Islet of Langerhans (tissue), 1 donor: ENCODE results near the gene RNU6-1.

Experiments used
- FAIRE-seq: peaks from one replicate; lab custom pipeline; 2011; peaks lifted over from hg19 to GRCh38; lab: Jason Lieb, UNC

Gene RNU6-1

DNA sequence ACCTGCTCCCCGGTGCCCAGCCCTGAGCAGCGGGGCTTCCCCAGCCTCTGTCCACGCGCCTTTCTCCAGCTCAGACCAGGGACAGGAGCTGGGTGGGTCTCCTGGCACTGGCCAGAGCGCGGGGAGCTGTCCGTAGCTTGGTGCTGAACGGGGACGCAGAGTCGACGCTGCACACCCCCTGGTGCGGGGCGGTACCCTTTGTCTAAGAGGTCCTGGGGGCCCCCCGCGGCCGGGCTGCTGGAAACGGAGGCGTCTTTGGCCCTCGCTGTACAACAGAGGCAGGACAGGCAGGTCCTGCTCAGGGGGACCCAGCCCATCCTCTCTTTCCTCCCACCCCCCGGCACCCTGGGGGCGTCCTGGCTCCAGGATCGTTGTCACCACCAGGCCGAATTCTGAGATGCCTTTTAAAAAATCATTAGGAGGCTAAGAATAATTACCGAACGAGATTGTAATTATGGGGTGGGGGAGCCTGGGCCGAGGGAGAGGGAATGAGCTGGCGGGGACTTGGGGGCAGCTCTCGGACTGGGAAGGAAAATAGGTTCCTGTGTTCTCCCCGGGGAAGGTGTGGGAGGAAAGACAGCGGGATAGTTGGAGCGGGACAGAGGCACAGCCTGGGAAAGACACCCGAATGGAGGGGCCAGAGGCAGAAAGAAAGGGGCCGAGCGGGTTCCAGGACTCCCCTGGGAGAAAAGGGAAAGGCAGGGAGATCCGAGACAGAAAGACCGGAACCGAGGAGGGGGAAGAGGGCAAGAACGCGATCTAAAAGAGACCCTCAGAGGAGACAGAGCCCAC is 18.7 kb downstream of the RNU6-1 start:
- FAIRE-seq, result no peak

DNA sequence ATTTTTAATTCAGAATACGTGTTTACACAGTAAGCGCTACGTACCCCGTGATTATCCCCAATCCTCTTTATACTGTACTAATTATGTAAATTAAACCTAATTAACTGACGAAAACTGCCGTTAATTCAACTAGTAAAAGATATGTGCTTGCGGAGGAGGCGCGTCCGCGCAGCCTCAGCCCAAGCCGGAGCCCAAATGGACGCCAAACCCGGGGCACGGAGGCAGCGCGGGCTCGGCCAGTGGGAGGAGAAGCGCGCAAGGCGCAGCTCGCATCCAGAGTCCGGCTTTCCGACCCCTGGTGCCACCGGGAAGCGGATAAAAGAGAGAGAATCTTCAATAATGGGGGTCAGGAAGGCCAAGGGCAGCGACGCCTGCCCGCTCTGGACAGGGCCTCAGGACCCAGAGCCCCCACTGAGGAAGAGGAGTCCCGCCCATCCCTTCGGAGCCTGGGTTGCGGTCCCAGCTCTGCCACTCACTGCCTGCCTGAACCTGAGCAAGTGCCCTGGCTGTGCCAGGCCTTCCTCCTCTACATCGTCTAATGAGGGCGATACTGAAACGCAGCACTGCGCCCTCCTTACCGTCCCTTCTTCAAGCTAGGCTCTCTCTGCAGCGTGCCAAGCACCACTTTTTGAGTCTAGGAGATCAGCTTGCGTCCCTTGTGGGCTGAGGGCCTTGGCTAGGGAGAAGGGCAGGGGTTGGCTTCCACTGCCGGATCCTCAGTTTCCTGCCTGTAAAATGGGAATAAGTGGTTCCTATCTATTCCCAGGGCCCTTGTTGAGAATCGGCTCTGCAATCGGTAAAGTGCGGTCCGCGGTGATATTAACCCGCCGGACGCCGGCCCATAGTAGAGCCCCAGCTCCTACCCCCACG is 19.5 kb downstream of the RNU6-1 start:
- FAIRE-seq, result no peak

DNA sequence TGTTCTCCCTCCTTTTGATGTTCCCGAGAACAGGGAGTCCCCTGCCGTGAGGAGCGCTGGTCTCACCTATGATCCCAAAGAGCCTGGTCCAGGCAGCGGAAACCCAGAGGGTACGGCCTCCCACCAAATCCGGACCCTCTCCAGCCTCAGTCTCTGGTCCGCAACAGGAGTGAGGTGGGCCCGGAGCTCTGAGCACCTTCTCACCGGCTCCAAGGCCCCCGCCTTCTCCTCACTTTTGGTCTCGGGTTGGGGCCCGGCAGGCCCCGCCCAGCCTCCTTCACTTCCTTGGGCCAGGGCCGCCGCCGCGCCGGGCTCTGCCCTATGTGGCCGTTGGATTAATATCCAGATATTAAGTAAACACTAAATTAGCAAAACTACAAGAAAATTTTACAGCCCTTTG is 20.2 kb downstream of the RNU6-1 start:
- no peak for FAIRE-seq

DNA sequence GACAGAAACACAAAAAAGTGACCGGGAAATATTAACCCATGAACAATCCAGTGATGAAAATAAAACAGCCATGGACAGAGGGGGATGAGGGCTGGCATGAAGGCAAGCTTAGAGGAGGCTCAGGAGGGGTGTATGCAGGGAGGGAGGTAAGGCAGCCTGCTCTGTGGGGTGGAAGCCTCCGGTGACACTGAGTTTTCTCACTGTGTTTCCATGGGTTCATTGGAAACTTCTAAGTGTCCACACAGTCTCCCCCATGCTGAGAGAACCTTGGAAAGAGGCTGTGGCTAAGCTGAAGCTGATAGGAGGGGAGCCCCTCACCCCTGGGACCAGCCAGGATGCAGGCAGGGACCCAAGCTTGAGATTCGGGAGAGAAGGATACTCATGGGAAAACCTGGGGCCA is 21.4 kb downstream of the RNU6-1 start:
- no peak for FAIRE-seq

DNA sequence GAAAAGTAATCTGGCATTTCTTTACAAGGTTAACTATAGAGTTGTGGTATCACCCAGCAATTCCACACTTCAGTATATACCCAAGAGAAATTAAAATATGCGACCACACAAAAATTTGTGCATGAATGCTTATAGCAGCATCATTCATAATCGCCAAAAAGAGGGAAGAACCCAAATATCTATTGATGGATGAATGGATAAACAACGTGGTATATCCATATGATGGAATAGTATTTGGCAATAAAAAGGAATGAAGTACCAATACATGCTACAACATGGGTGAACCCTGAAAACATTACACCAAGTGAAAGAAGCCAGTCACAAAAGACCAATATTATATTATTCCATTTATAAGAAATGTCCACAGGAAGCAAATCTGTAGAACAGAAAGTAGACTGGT is 23.2 kb downstream of the RNU6-1 start:
- FAIRE-seq, result no peak

DNA sequence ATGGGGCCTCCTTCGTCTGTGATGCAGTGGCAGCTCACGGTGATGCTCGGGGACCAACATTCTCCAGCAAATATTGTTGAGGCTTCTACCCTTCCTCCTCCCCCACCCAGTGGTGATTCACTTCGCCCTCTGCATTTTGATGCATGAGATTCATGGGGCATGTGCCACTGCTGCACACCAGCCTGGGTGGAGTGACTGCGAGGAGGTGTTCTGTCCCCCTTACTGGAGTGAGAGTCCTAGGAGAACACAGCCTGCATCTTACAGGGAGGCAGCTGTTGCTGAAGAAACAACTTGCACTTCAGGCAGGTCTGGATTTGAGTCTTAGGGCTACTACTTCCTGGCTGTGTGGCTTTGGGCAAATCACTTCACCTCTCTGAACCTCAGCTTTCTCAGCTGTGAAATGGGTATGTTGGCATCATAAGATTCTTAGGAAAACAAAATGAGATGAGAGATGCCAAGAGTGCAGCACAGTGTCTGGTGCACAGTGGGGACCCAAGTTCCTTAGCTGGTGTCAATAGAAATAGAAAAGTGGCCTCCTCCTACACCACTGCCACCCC is 24.7 kb downstream of the RNU6-1 start:
- FAIRE-seq, result no peak

GRCh38 chr15:67813104-67813634 is 26.7 kb downstream of the RNU6-1 start:
- FAIRE-seq, result no peak

DNA sequence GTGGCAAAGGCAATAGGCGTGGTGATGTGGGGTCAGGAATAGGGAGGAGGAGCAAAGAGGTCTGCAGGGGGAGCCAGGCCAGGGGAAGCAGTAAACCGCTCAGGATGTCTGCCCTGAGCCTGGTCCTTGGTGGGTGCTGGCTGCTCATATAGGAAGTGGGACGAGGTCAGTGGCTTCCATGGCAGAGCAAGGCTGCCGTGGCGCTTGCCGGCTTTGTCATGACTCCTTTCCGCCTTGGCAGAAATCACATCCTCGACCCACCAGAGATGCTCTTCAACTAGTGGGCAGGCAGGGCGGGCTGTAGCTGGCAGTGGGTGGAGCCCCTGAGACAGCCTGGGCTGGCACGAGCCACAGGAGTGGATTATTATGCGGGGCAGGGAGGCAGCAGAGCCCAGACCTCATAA is 27.6 kb downstream of the RNU6-1 start:
- no peak for FAIRE-seq

GRCh38 chr15:67809866-67810265 is 30.0 kb downstream of the RNU6-1 start:
- FAIRE-seq, result no peak

GRCh38 chr15:67809441-67809840 is 30.4 kb downstream of the RNU6-1 start:
- no peak for FAIRE-seq

DNA sequence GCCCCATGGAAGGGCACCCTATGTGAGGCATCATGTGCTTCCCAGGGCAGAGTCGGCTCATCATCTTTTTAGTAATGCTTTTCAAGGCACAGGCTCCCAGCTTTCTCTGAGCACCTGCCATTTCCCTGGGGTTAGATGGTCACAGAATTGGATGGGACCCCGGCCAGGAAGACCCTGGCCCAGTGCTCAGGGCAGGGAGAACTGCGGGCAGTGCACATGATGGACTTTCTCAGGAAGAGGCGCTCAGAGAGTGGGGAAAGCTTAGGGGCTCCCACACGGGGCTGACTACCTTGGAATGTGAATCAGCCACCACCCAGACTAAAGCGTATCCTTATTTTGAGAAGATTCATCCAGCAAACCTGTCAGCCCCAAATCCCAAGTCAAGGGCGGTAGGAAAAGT is 31.0 kb downstream of the RNU6-1 start:
- no peak for FAIRE-seq

GRCh38 chr15:67807836-67808235 is 32.0 kb downstream of the RNU6-1 start:
- no peak for FAIRE-seq

DNA sequence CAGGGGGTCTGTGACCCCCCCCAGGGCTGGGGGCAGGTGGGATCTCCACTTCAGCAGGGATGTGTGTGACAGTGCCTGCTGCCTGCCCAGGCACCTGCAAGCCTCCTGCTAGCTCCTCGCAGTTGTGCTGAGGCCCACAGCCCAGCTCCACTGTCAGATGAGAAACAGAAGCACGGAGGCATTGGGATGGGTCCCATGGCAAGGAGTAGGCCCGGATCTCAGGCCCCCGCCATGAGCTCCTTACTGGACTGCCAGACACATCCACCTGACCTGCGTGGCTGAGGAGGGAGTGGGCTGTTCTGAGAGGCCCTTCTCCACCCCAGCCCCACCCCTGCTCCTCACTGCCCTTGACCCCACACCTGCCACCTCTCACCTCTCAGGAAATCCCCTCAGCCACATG is 32.7 kb downstream of the RNU6-1 start:
- FAIRE-seq, result no peak

DNA sequence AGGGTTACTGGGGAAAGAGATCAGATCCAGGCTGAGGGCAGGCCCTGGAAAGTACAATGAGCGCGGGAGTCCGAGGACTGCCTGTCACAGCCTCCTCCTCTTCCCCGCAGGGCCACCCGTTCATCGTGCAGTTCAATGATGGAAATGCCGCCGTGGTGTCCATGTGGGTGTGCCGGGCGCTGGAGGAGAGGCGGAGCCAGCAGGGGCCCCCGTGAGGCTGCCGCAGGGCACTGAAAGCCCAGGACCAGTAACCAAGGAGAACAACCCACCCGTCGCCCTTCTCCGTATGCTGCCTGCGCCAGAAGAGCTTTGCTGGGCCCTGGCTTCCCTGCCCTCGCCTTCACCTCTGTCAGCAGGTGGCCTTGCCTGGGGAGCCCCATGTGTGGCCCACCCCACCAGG is 33.3 kb downstream of the RNU6-1 start:
- FAIRE-seq, result no peak

DNA sequence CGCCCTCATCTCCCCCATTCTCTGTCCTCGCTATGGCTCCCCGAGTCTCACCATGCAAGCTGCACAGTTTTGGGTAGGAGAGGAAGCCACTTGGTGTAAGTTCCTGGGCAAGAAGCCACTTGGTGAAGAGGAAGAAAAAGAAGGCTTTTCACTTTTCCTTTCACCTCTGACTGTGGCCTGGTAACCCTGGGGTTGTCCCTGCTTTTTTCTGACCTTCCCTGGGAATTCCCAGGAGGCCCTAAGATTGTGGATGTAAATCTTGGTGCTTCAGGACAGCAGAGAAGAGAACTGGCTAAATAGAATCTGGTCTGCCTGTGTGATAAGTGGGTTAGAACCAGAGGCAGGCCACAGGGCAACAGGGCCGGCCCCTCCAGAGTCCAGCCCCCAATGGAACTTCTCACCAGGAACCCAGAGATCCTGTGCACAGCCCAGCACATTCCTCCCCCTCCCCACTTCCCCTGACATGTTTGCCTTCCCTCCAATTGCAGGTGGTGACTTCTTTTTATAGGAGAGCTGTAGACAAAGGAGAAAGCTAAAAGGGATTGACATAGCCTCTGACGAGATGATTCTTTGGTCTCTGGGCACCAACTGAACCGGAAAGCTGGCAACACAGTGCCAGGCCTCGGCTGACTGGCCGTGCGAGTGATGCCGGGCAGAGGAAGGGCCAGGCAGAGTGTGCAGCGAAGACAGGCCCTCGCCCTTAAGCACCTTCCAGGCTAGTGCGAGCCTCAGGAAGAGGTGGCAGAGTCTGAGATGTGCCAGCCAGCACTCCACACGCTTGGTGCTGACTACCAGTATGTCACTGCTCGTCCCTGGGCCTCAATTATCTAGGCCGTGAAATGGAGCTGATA is 34.0 kb downstream of the RNU6-1 start:
- no peak for FAIRE-seq

DNA sequence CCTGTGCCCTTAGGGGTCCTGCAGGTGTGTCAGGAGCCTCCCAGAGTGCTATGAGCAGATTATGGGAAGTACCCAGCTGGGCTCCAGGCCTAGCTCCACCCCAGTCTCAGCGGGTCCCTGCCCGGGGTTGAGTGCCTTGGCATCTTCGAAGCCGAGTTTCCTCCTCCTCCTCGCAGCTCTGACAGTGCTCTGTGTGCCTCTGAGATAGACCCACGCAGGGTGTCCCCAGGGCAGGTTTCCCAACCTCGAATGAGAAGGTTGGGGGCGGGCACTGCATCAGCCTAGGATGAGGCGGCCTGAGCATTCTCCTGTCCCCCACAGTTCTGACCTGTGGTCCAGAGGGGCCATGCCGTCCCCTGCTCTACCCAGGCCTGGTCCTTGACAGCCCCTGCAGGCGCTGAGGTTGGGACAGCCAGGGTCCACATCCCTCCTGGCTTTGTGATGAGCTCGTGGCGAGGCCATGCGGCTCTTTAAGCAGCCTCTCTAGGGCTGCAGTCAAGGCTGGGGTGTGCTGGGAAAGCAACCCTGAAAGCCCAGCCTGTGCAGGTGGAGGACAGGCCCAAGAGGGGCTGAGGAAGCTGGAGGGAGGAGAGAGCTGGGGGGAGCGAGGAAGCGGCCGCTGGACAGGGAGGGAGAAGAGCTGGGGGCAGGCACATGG is 34.7 kb downstream of the RNU6-1 start:
- no peak for FAIRE-seq

- FAIRE-seq, result no peak
Observed at GRCh38 chr15:67803996-67804843, 35.6 kb downstream of the RNU6-1 start.

- FAIRE-seq, result no peak
Observed at GRCh38 chr15:67803299-67803698, 36.5 kb downstream of the RNU6-1 start.

- no peak for FAIRE-seq
Observed at GRCh38 chr15:67801926-67802914, 37.6 kb downstream of the RNU6-1 start.
